ENCODE data around the gene C11orf71. TPM values are rescaled to one million over a fixed set of nuclear protein-coding genes. Genes with fewer than 3 reads are reported as not detected.

The C11orf71 gene
- 10 to 100 TPM in 7 of 10 donors, 1 to 10 TPM in 3; 7.1 to 14.4 (median 10.9) TPM for total RNA-seq
- polyA plus RNA-seq: 10 to 100 TPM in 1 of 2 donors, 1 to 10 TPM in 1; 3.7 to 10.5 TPM
- long read RNA-seq, donor 1, transcript C11orf71-202 (1 exons, 1,980 nt): major isoform, 19 of 19 reads
- long read RNA-seq, donor 1, partial matches to known transcripts: 0 of 19 reads
- long read RNA-seq, donor 1, other reads (novel, unspliced or antisense): 0 of 19 reads
- long read RNA-seq, donor 2, transcript C11orf71-202 (1 exons, 1,980 nt): major isoform, 16 of 16 reads
- long read RNA-seq, donor 2, partial matches to known transcripts: 0 of 16 reads
- long read RNA-seq, donor 2, other reads (novel, unspliced or antisense): 0 of 16 reads
- long read RNA-seq, donor 3, transcript C11orf71-202 (1 exons, 1,980 nt): major isoform, 22 of 22 reads
- long read RNA-seq, donor 3, partial matches to known transcripts: 0 of 22 reads
- long read RNA-seq, donor 3, other reads (novel, unspliced or antisense): 0 of 22 reads

GRCh38 chr11:114400216-114400914, at the start of gene C11orf71, which contains the start of gene RBM7:
TSS of gene C11orf71 (minus strand) at chr11:114400511. CDS start at chr11:114400331, 180 bp downstream.
TSS of gene RBM7 (plus strand) at chr11:114400666. CDS start at chr11:114400672, 6 bp downstream.
- ATAC-seq: peak; percentile 97 to 99 (median 98)
- peak in 3 of 9 donors; percentile 14 to 23 (median 19) for TF ChIP-seq CTCF (IDR thresholded peaks at IDR 0.05)
- WGBS, 2 donors: 0 to 1% methylated on average over 65 of the region's 65 CpGs
- Histone ChIP-seq H3K4me3 (peak within 1 kb of the TSS; percentile 66 to 89 (median 76)), H3K27me3 (no peaks in the 10 kb centered on the region), H3K36me3 (peaks cover 0 to 29% (median 0%) of the 10 kb centered on the region in 9 donors), H3K4me1 (peaks cover 0 to 73% (median 59%) of the 10 kb centered on the region in 9 donors), H3K27ac (peak within 1 kb of the TSS; percentile 93 to 100 (median 98)), H3K9me3 (no peaks in the 10 kb centered on the region)
- DNase-seq: peak; percentile 98 to 99
- intact Hi-C loops (cut with DNase I): loop anchor here in 8 of 10 donors (5.0 to 10.0 kb wide), 7 partner anchors 37 to 118 kb away; partner anchors contain the start of genes REXO2 (in 4 of the 8) and NNMT (in 1 of the 8)

GRCh38 chr11:114449845-114450244, 49.5 kb upstream of the C11orf71 start:
- Histone ChIP-seq H3K27ac (no peak overlapping the region), H3K27me3 (no peaks in the 10 kb centered on the region), H3K4me3 (no peak overlapping the region), H3K36me3 (peaks cover 0 to 92% (median 19%) of the 10 kb centered on the region in 9 donors), H3K4me1 (peaks cover 0 to 28% (median 11%) of the 10 kb centered on the region in 9 donors), H3K9me3 (no peaks in the 10 kb centered on the region)
- no peak for ATAC-seq
- intact Hi-C loops (cut with DNase I): loop anchor here in 1 of 10 donors (5.0 kb wide), 1 partner anchor 48 kb away; the partner anchor contains the start of genes C11orf71 and RBM7
- TF ChIP-seq CTCF (IDR thresholded peaks at IDR 0.05): no peak
- 77 to 86% methylated on average over 6 of the region's 6 CpGs for WGBS, 2 donors
- no peak for DNase-seq

- ATAC-seq (peak in 3 of 8 donors; percentile 19 to 49 (median 37)), DNase-seq (no peak)
- intact Hi-C loops (cut with DNase I): no loop called here
- TF ChIP-seq CTCF (IDR thresholded peaks at IDR 0.05): no peak
- WGBS, 2 donors: 69 to 79% methylated on average over 2 of the region's 2 CpGs
- H3K27ac ChIP-seq: peak overlapping the region in 3 of 10 donors; percentile 1 to 50 (median 22)
- no peaks in the 10 kb centered on the region for H3K9me3 ChIP-seq
- peaks cover 0 to 96% (median 19%) of the 10 kb centered on the region in 9 donors for H3K36me3 ChIP-seq
- no peak overlapping the region for H3K4me3 ChIP-seq
- H3K27me3 ChIP-seq: no peaks in the 10 kb centered on the region
- H3K4me1 ChIP-seq: peaks cover 0 to 36% (median 11%) of the 10 kb centered on the region in 9 donors
These were observed 48.6 kb upstream of the C11orf71 start for GRCh38 chr11:114448749-114449482.

Data from heart right ventricle (tissue), 16 donors.